ENCODE measurements around the gene LMO7. TPM values are rescaled to one million over a fixed set of nuclear protein-coding genes. Genes with fewer than 3 reads are reported as not detected.
"Not testable (repeated sequence)": the region's sequence is repeated elsewhere in the genome, so short reads cannot be mapped to it uniquely, and the experiment has no call there.

The LMO7 gene
- total and polyA plus RNA-seq, 11 donors: 195 to 573 (median 425) TPM

GRCh38 chr13:75774176-75774575, 138.0 kb downstream of the LMO7 start:
- WGBS, 4 donors: 72 to 89% (median 83%) methylated on average over 1 of the region's 1 CpG
- TF ChIP-seq CTCF (IDR thresholded peaks at IDR 0.05): no peak
- no peak for TF ChIP-seq POLR2A (IDR thresholded peaks at IDR 0.05)
- intact Hi-C loops (cut with DNase I): no loop called here
- Histone ChIP-seq H3K4me1 (peaks cover 0 to 38% (median 1%) of the 10 kb centered on the region in 12 donors), H3K27me3 (no peaks in the 10 kb centered on the region), H3K36me3 (no peaks in the 10 kb centered on the region), H3K4me3 (no peak overlapping the region), H3K27ac (no peak overlapping the region), H3K9me3 (peaks cover 0 to 2% (median 0%) of the 10 kb centered on the region in 12 donors)
- ATAC-seq (no peak), DNase-seq (no peak)

GRCh38 chr13:75776550-75776949, 140.4 kb downstream of the LMO7 start:
- TF ChIP-seq CTCF (IDR thresholded peaks at IDR 0.05) (no peak), POLR2A (IDR thresholded peaks at IDR 0.05) (no peak)
- WGBS, 4 donors: 58 to 73% (median 61%) methylated on average over 3 of the region's 3 CpGs

GRCh38 chr13:75779393-75779792, 143.3 kb downstream of the LMO7 start:
- no peak for ATAC-seq
- Histone ChIP-seq H3K9me3 (peaks cover 0 to 30% (median 6%) of the 10 kb centered on the region in 12 donors), H3K27ac (no peak overlapping the region), H3K27me3 (no peaks in the 10 kb centered on the region), H3K4me3 (no peak overlapping the region), H3K36me3 (no peaks in the 10 kb centered on the region), H3K4me1 (peaks cover 0 to 21% (median 7%) of the 10 kb centered on the region in 12 donors)
- no peak for DNase-seq
- TF ChIP-seq POLR2A (IDR thresholded peaks at IDR 0.05) (no peak), CTCF (IDR thresholded peaks at IDR 0.05) (no peak)
- 95 to 96% (median 96%) methylated on average over 3 of the region's 3 CpGs for WGBS, 4 donors
- intact Hi-C loops (cut with DNase I): no loop called here

More at GRCh38 chr13:75776550-75776949, 140.4 kb downstream of the LMO7 start:
- intact Hi-C loops (cut with DNase I): no loop called here
- Histone ChIP-seq H3K9me3 (peaks cover 0 to 20% (median 0%) of the 10 kb centered on the region in 12 donors), H3K36me3 (no peaks in the 10 kb centered on the region), H3K27me3 (no peaks in the 10 kb centered on the region), H3K4me1 (peaks cover 0 to 19% (median 1%) of the 10 kb centered on the region in 12 donors), H3K4me3 (no peak overlapping the region), H3K27ac (peak overlapping the region in 9 of 12 donors; percentile 1 to 61 (median 20))
- ATAC-seq (peak in 3 of 4 donors; percentile 61 to 75 (median 73)), DNase-seq (no peak)

GRCh38 chr13:75780103-75780502, 144.0 kb downstream of the LMO7 start:
- intact Hi-C loops (cut with DNase I); H3K27ac ChIP-seq; H3K4me3 ChIP-seq; H3K36me3 ChIP-seq; H3K27me3 ChIP-seq; DNase-seq; ATAC-seq: not testable (repeated sequence)
- Histone ChIP-seq H3K9me3 (peaks cover 0 to 30% (median 6%) of the 10 kb centered on the region in 12 donors), H3K4me1 (peaks cover 0 to 28% (median 9%) of the 10 kb centered on the region in 12 donors)
- 94 to 96% (median 94%) methylated on average over 5 of the region's 5 CpGs for WGBS, 4 donors

GRCh38 chr13:75782985-75783384, 146.9 kb downstream of the LMO7 start:
- Histone ChIP-seq H3K4me1 (peaks cover 0 to 34% (median 11%) of the 10 kb centered on the region in 12 donors), H3K27me3 (no peaks in the 10 kb centered on the region), H3K36me3 (no peaks in the 10 kb centered on the region), H3K4me3 (no peak overlapping the region), H3K27ac (peak overlapping the region in 3 of 12 donors; percentile 44 to 53 (median 48)), H3K9me3 (peaks cover 0 to 30% (median 6%) of the 10 kb centered on the region in 12 donors)
- ATAC-seq: no peak
- no peak for DNase-seq
- intact Hi-C loops (cut with DNase I): no loop called here
- 0 to 98% (median 17%) methylated on average over 1 of the region's 1 CpG for WGBS, 4 donors
- no peak for TF ChIP-seq CTCF (IDR thresholded peaks at IDR 0.05)
- TF ChIP-seq POLR2A (IDR thresholded peaks at IDR 0.05): no peak
